Ascending aorta (tissue), 2 donors: ENCODE results near the gene SCOC. TPM values are rescaled to one million over a fixed set of nuclear protein-coding genes. Genes with fewer than 3 reads are reported as not detected.

Experiments
- DNase-seq, 2 donors: peaks; one replicate each; pipeline ENCODE4 v3.0.0-alpha.2; 2019; ENCODE audit warnings: low spot score in 2 of 2
- H3K27ac ChIP-seq, 2 donors: fragments of 200-600 bp; sonication (generic); one replicate each; pipeline ENCODE4 v1.5.1; 2016 to 2017; ENCODE audit warnings: mild to moderate bottlenecking in 1 of 2
- H3K27me3 ChIP-seq: fragments of 200-600 bp; sonication (generic); one replicate; pipeline ENCODE4 v1.5.1; 2017
- H3K36me3 ChIP-seq, 2 donors: fragments of 200-600 bp; sonication (generic); one replicate each; pipeline ENCODE4 v1.5.1; 2016
- H3K4me1 ChIP-seq, 2 donors: fragments of 200-600 bp; sonication (generic); one replicate each; pipeline ENCODE4 v1.5.1; 2016 to 2017; ENCODE audit warnings: mild to moderate bottlenecking in 1 of 2
- H3K4me3 ChIP-seq, 2 donors: fragments of 200-600 bp; sonication (generic); one replicate each; pipeline ENCODE4 v1.5.1; 2016 to 2017; ENCODE audit warnings: mild to moderate bottlenecking in 1 of 2
- H3K9me3 ChIP-seq, 2 donors: fragments of 200-600 bp; sonication (generic); one replicate each; pipeline ENCODE4 v1.5.1; 2016
- intact Hi-C: fragments of 100-400 bp; cut with DNase I; formaldehyde crosslinking; loops from one replicate; pipeline ENCODE4 v1.15.1; 2023
- total RNA-seq: library from RNA; depleted of rRNA; stranded (reverse); fragments of >200 nt; gene quantifications from one replicate; pipeline ENCODE4 v1.1.0, GENCODE V29; 2016
- TF ChIP-seq, protein P1 (sequence below), 3 experiments: fragments of 200-600 bp in 2 of 3; fragments of 450-650 bp in 1 of 3; sonication (generic) in 2 of 3; IDR thresholded peaks; one replicate each; pipeline ENCODE4 v1.5.1; 2016 to 2019; ENCODE audit warnings: antibody characterized with exemption in 3 of 3, mild to moderate bottlenecking in 1 of 3, moderate library complexity in 1 of 3

SCOC gene
- total RNA-seq, 1 donor from 2014 or later, result 7.2 TPM

DNA sequence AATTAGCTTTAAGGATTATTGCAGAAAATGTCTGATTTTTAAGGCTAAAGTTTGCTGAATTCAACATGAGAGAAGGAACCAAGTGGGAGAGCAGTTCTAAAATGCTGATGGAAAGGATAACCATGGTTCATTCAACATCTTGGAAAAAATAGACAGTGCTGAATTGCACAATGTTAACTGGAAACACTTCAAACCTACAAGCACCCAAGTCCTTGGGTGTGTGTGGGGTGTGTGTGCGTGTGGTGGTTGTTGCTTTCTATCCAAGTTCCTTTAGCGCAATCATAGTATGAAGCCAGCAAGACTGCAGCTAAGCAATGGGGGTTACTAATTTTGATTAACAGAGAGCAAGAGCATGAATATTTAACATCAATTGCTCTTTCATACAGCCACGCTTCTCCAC lies 29.3 kb upstream of the SCOC start:
- Histone ChIP-seq H3K9me3 (no peaks in the 10 kb centered on the region), H3K36me3 (no peaks in the 10 kb centered on the region), H3K27me3 (no peaks in the 10 kb centered on the region), H3K4me3 (no peak overlapping the region), H3K27ac (no peak overlapping the region), H3K4me1 (no peaks in the 10 kb centered on the region)
- TF ChIP-seq, protein P1, sequence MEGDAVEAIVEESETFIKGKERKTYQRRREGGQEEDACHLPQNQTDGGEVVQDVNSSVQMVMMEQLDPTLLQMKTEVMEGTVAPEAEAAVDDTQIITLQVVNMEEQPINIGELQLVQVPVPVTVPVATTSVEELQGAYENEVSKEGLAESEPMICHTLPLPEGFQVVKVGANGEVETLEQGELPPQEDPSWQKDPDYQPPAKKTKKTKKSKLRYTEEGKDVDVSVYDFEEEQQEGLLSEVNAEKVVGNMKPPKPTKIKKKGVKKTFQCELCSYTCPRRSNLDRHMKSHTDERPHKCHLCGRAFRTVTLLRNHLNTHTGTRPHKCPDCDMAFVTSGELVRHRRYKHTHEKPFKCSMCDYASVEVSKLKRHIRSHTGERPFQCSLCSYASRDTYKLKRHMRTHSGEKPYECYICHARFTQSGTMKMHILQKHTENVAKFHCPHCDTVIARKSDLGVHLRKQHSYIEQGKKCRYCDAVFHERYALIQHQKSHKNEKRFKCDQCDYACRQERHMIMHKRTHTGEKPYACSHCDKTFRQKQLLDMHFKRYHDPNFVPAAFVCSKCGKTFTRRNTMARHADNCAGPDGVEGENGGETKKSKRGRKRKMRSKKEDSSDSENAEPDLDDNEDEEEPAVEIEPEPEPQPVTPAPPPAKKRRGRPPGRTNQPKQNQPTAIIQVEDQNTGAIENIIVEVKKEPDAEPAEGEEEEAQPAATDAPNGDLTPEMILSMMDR (IDR thresholded peaks at IDR 0.05), result no peak
- DNase-seq, result no peak
- intact Hi-C loops, result no loop called here

DNA sequence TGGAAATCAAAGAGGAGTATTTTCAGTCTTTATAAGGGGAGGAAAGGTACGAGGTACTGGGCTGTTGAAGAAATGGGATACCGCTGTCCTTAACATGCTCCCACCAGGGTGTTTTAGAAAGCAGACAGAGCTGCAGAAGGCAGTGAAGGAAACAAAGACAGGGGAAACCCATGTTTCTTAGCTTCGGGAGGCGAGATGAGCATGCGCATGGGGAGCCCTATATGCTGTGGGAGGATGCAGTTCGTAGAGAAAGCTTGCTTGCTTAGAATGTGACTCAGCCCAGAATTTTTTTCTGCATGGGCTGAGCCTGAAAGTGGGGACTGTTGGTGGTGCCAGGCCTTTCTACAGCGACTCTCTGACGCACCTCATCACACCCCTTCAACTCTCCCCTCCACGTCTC lies 28.8 kb upstream of the SCOC start:
- Histone ChIP-seq H3K9me3 (no peaks in the 10 kb centered on the region), H3K36me3 (no peaks in the 10 kb centered on the region), H3K27me3 (no peaks in the 10 kb centered on the region), H3K4me1 (no peaks in the 10 kb centered on the region), H3K27ac (no peak overlapping the region), H3K4me3 (no peak overlapping the region)
- intact Hi-C loops, result no loop called here
- DNase-seq, result no peak
- TF ChIP-seq, protein P1 (IDR thresholded peaks at IDR 0.05), result no peak

DNA sequence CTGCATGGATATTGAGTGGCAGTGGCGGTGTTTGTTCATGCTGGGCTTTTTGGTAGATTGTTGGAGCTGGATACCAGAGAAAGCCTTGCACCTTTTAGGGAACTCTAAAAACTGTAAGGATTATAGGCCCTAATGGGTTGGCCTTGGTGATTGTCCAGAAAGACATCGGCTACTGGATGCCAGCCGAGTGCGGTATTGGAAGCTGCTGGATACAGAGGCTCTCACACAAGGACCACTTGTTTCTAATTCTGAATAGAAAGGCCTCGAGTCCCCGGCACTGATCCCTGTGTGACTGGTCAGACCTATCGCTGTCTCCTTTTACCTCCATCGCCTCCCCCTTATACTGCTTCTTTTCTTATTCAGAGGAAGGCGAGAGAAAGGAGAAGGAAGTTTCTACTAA lies 27.3 kb upstream of the SCOC start:
- TF ChIP-seq, protein P1 (IDR thresholded peaks at IDR 0.05), result no peak
- Histone ChIP-seq H3K4me3 (no peak overlapping the region), H3K36me3 (no peaks in the 10 kb centered on the region), H3K4me1 (no peaks in the 10 kb centered on the region), H3K9me3 (no peaks in the 10 kb centered on the region), H3K27ac (no peak overlapping the region), H3K27me3 (no peaks in the 10 kb centered on the region)
- intact Hi-C loops, result no loop called here
- DNase-seq, result no peak

DNA sequence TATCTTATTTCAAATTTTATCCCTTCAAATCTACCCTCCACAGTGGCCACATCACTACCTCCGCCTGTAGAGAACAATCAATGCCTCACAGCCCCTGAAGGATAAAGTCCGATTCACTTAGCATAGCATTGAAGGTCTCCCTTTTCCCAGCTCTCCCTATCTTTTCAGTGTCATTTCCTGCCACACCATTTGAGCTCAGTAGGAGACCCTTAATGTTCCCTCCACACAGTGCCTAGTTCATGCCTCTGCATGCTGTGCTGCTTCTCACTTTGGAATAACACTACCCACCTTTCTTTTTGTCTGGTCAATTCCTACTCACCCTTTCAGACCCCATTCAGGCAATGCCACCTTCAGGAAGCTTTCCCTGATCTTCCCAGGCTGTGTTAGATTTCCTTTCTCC lies 23.6 kb upstream of the SCOC start:
- no peak for DNase-seq
- Histone ChIP-seq H3K27ac (no peak overlapping the region), H3K4me1 (no peaks in the 10 kb centered on the region), H3K27me3 (no peaks in the 10 kb centered on the region), H3K4me3 (no peak overlapping the region), H3K9me3 (no peaks in the 10 kb centered on the region), H3K36me3 (no peaks in the 10 kb centered on the region)
- intact Hi-C loops, result no loop called here
- TF ChIP-seq, protein P1 (IDR thresholded peaks at IDR 0.05), result no peak

- intact Hi-C loops, result no loop called here
- no peak overlapping the region for H3K4me3 ChIP-seq
- no peaks in the 10 kb centered on the region for H3K9me3 ChIP-seq
- no peaks in the 10 kb centered on the region for H3K27me3 ChIP-seq
- DNase-seq, result no peak
- TF ChIP-seq, protein P1 (IDR thresholded peaks at IDR 0.05), result no peak
- H3K36me3 ChIP-seq, result no peaks in the 10 kb centered on the region
- no peaks in the 10 kb centered on the region for H3K4me1 ChIP-seq
- H3K27ac ChIP-seq, result no peak overlapping the region
These were observed 22.1 kb upstream of the SCOC start for GRCh38 chr4:140351093-140352075.
